SK-N-SH (cell line): ENCODE measurements around the gene PCLO. TPM values are rescaled to one million over a fixed set of nuclear protein-coding genes. Genes with fewer than 3 reads are reported as not detected.

Experiments
- CTCF ChIA-PET: fragments of 300-600, 350-600 bp; formaldehyde crosslinking; extraction: SDS; loops from one replicate; lab custom pipeline; 2021; lab: Yijun Ruan, JAX
- POLR2A ChIA-PET: fragments of 350-600 bp; sonication (Branson Sonifier 250); formaldehyde crosslinking; extraction: SDS; loops from one replicate; lab custom pipeline; 2020; ENCODE audit warnings: antibody characterized with exemption, inconsistent platforms; lab: Yijun Ruan, JAX
- DNase-seq: peaks from one replicate; pipeline ENCODE4 v3.0.0; 2012
- H2AFZ ChIP-seq: fragments of 200-600 bp; sonication (generic); 2 replicates; pipeline ENCODE4 v1.8.1; 2016; ENCODE audit warnings: antibody characterized with exemption, mild to moderate bottlenecking, low read depth
- H3F3A ChIP-seq: fragments of 200-600 bp; sonication (generic); replicated peaks from 2 replicates; pipeline ENCODE3; 2016; ENCODE audit warnings: antibody characterized with exemption, mild to moderate bottlenecking; ENCODE audit not compliant: insufficient read depth
- H3K27ac ChIP-seq, 2 experiments: fragments of 200-500 bp in 1 of 2; fragments of 200-600 bp in 1 of 2; sonication (Bioruptor generic) in 1 of 2; sonication (generic), shearing (Covaris generic) in 1 of 2; 2 replicates each; pipeline versions ENCODE4 v1.5.1 to v1.6.1; 2014 to 2016; ENCODE audit warnings: low read depth in 2 of 2, inconsistent platforms in 1 of 2, low read length in 1 of 2, mild to moderate bottlenecking in 1 of 2, mixed read lengths in 1 of 2
- H3K27me3 ChIP-seq: fragments of 200-600 bp; sonication (generic), shearing (Covaris generic); 2 replicates; pipeline ENCODE4 v1.6.1; 2016; ENCODE audit warnings: mixed run types; ENCODE audit not compliant: insufficient read depth
- H3K36me3 ChIP-seq, 2 experiments: fragments of 200-500 bp in 1 of 2; fragments of 200-600 bp in 1 of 2; sonication (Bioruptor generic) in 1 of 2; sonication (generic) in 1 of 2; replicated peaks in 1 of 2; 2 replicates each; pipeline versions ENCODE3 to v1.5.1; 2014 to 2016; ENCODE audit warnings: low read length in 1 of 2, mild to moderate bottlenecking in 1 of 2; ENCODE audit not compliant: insufficient read depth in 2 of 2, control insufficient read depth in 1 of 2
- H3K4me1 ChIP-seq, 2 experiments: fragments of 200-500 bp in 1 of 2; fragments of 200-600 bp in 1 of 2; sonication (Bioruptor generic) in 1 of 2; sonication (generic), shearing (Covaris generic) in 1 of 2; 2 replicates each; pipeline versions ENCODE4 v1.5.1 to v1.6.1; 2014 to 2016; ENCODE audit warnings: low read depth in 1 of 2, low read length in 1 of 2, mixed run types in 1 of 2; ENCODE audit not compliant: insufficient read depth in 2 of 2, control insufficient read depth in 1 of 2
- H3K4me2 ChIP-seq: fragments of 200-600 bp; sonication (generic), shearing (Covaris generic); 2 replicates; pipeline ENCODE4 v1.6.1; 2017; ENCODE audit warnings: mixed run types
- H3K4me3 ChIP-seq, 2 experiments: fragments of 200-500 bp in 1 of 2; fragments of 200-600 bp in 1 of 2; sonication (Bioruptor generic) in 1 of 2; sonication (generic), shearing (Covaris generic) in 1 of 2; 2 replicates each; pipeline versions ENCODE4 v1.5.1 to v1.8.1; 2014 to 2016; ENCODE audit warnings: low read depth in 2 of 2, inconsistent platforms in 1 of 2, low read length in 1 of 2, mild to moderate bottlenecking in 1 of 2, mixed read lengths in 1 of 2, moderate library complexity in 1 of 2
- H3K79me2 ChIP-seq: fragments of 200-600 bp; sonication (generic); 2 replicates; pipeline ENCODE4 v1.8.1; 2017; ENCODE audit warnings: mild to moderate bottlenecking; ENCODE audit not compliant: insufficient read depth
- H3K9ac ChIP-seq: fragments of 200-600 bp; sonication (generic); 2 replicates; pipeline ENCODE4 v1.6.1; 2017; ENCODE audit warnings: mixed run types
- H3K9me2 ChIP-seq: fragments of 200-600 bp; sonication (generic); 2 replicates; pipeline ENCODE4 v1.6.1; 2017; ENCODE audit warnings: mixed run types
- H3K9me3 ChIP-seq: fragments of 200-600 bp; sonication (generic); 2 replicates; pipeline ENCODE4 v1.6.1; 2017; ENCODE audit warnings: mixed run types, mild to moderate bottlenecking, moderate library complexity
- H4K20me1 ChIP-seq: fragments of 200-600 bp; sonication (generic); 2 replicates; pipeline ENCODE4 v1.6.1; 2017; ENCODE audit warnings: mild to moderate bottlenecking, mixed run types; ENCODE audit not compliant: insufficient read depth
- FOSL2 ChIP-seq: IDR thresholded peaks from 2 replicates; pipeline ENCODE4 v1.4.0; 2012; ENCODE audit warnings: low read depth, mild to moderate bottlenecking, moderate library complexity, borderline replicate concordance
- FOXJ3 ChIP-seq: sonication (generic); formaldehyde crosslinking; IDR thresholded peaks from 2 replicates; pipeline ENCODE4 v1.5.1; 2020; ENCODE audit warnings: mild to moderate bottlenecking, missing genetic modification reagents
- GABPA ChIP-seq: IDR thresholded peaks from 2 replicates; pipeline ENCODE4 v1.4.0; 2012; ENCODE audit warnings: low read depth, mild to moderate bottlenecking
- MEF2A ChIP-seq: IDR thresholded peaks from 2 replicates; pipeline ENCODE4 v1.4.0; 2012; ENCODE audit warnings: low read depth, borderline replicate concordance
- NRF1 ChIP-seq: IDR thresholded peaks from 2 replicates; pipeline ENCODE4 v1.6.1; 2012; ENCODE audit warnings: low read depth, mild to moderate bottlenecking, low read length
- RCOR1 ChIP-seq: fragments of 150-350 bp; IDR thresholded peaks from 2 replicates; pipeline ENCODE4 v1.6.1; 2017; ENCODE audit warnings: antibody characterized with exemption, low read length
- SIN3A ChIP-seq: IDR thresholded peaks from 2 replicates; pipeline ENCODE4 v1.6.1; 2012; ENCODE audit warnings: low read depth, mild to moderate bottlenecking, low read length, moderate library complexity, borderline replicate concordance
- SMC3 ChIP-seq: IDR thresholded peaks from 2 replicates; pipeline ENCODE4 v1.6.1; 2012; ENCODE audit warnings: low read depth, low read length, improper control_type of control experiment
- TEAD4 ChIP-seq: IDR thresholded peaks from 2 replicates; pipeline ENCODE4 v1.4.0; 2012; ENCODE audit warnings: mild to moderate bottlenecking, borderline replicate concordance; ENCODE audit not compliant: insufficient read depth
- WGBS: methylation state at CpG from one replicate; pipeline ENCODE4 v1.1.6; 2017; ENCODE audit warnings: low lambda C conversion rate; 5-methylcytosine and 5-hydroxymethylcytosine counted together
- polyA plus RNA-seq, 3 experiments: library from polyadenylated mRNA; depleted of rRNA; stranded (reverse); fragments of >200 nt; gene quantifications; 2 replicates each; pipeline ENCODE4 v1.2.3, GENCODE V29; 2012
- TF ChIP-seq, protein P1 (sequence below): IDR thresholded peaks from 2 replicates; pipeline ENCODE4 v1.4.0; 2012; ENCODE audit warnings: low read depth, borderline replicate concordance
- TF ChIP-seq, protein P2 (sequence below): IDR thresholded peaks from 2 replicates; pipeline ENCODE4 v1.6.1; 2012; ENCODE audit warnings: mild to moderate bottlenecking, low read depth, low read length, moderate library complexity
- TF ChIP-seq, protein P3 (sequence below): fragments of 150-350 bp; IDR thresholded peaks from 2 replicates; pipeline ENCODE4 v1.6.1; 2016; ENCODE audit warnings: mild to moderate bottlenecking, low read depth, low read length
- TF ChIP-seq, protein P4 (sequence below): fragments of 200-600 bp; sonication (generic); IDR thresholded peaks from 2 replicates; pipeline ENCODE4 v1.6.1; 2017; ENCODE audit warnings: antibody characterized with exemption, mild to moderate bottlenecking, moderate library complexity

The PCLO gene
- polyA plus RNA-seq, 1 of the 3 experiments (the other 2 are of a cell fraction) = 0.51 TPM

DNA sequence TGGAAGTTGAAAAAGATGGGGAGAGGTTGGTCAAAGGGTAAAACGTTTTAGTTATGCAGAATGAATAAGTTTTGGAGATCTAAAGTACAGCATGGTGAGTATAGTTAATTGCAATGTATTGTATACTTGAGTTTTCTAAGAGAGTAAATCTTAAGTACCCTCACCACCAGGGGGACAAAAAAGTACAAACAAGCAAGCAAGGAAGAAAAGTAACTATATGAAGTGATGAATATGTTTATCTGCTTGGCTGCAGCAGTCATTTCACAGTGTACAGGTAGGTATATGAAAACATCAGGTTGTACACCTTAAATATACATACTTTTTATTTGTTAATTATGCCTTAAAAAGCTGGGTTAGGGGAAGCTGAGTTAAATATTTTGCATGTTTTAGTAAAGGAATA, 157.3 kb downstream of the PCLO start (continued):
- TF ChIP-seq, protein P1, sequence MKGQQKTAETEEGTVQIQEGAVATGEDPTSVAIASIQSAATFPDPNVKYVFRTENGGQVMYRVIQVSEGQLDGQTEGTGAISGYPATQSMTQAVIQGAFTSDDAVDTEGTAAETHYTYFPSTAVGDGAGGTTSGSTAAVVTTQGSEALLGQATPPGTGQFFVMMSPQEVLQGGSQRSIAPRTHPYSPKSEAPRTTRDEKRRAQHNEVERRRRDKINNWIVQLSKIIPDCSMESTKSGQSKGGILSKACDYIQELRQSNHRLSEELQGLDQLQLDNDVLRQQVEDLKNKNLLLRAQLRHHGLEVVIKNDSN = no peak
- TF ChIP-seq TEAD4 = no peak
- no peak for TF ChIP-seq NRF1

DNA sequence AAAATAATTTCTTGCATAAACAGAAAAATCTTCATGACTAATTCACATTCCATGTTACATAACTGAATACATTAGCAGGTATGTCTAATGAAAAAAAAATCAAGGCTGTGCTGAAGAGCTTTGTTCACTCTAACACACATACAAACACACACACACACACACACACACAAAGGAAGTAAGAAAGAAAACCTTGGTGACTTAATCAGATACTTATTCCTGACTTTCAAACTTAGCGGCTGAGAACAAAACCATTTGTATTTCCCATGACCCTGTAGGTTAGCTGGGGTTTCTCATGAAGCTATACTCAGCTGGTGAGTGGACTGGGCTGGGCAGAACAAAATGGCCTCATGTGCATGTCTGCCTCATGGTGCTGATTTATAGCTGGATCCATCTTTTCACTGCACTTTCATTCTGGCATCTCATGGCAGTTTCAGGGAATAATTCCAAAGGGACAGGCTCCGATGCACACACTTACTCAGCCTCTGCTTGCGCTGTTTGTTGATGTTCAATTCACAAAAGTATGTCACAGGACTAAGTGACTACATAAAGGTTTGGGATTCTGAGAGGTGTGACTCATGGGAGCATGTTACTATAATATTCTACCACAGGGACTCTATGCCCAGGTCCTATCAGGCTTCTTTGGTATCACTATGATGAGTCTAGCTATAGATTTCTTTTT, 161.2 kb downstream of the PCLO start:
- H2AFZ ChIP-seq = no peak overlapping the region
- H3F3A ChIP-seq = no peaks in the 10 kb centered on the region
- no peaks in the 10 kb centered on the region for H3K27me3 ChIP-seq
- no peaks in the 10 kb centered on the region for H4K20me1 ChIP-seq
- ChIA-PET CTCF (no interaction called here), POLR2A (no interaction called here)
- H3K4me2 ChIP-seq = no peak overlapping the region
- H3K9ac ChIP-seq = no peak overlapping the region
- 98% methylated on average over 2 of the region's 3 CpGs for WGBS
- no peak overlapping the region for H3K27ac ChIP-seq
- DNase-seq = no peak
- no peaks in the 10 kb centered on the region for H3K4me1 ChIP-seq
- H3K4me3 ChIP-seq = no peak overlapping the region
- H3K9me3 ChIP-seq = no peaks in the 10 kb centered on the region
- H3K9me2 ChIP-seq = no peaks in the 10 kb centered on the region
- TF ChIP-seq, protein P2, sequence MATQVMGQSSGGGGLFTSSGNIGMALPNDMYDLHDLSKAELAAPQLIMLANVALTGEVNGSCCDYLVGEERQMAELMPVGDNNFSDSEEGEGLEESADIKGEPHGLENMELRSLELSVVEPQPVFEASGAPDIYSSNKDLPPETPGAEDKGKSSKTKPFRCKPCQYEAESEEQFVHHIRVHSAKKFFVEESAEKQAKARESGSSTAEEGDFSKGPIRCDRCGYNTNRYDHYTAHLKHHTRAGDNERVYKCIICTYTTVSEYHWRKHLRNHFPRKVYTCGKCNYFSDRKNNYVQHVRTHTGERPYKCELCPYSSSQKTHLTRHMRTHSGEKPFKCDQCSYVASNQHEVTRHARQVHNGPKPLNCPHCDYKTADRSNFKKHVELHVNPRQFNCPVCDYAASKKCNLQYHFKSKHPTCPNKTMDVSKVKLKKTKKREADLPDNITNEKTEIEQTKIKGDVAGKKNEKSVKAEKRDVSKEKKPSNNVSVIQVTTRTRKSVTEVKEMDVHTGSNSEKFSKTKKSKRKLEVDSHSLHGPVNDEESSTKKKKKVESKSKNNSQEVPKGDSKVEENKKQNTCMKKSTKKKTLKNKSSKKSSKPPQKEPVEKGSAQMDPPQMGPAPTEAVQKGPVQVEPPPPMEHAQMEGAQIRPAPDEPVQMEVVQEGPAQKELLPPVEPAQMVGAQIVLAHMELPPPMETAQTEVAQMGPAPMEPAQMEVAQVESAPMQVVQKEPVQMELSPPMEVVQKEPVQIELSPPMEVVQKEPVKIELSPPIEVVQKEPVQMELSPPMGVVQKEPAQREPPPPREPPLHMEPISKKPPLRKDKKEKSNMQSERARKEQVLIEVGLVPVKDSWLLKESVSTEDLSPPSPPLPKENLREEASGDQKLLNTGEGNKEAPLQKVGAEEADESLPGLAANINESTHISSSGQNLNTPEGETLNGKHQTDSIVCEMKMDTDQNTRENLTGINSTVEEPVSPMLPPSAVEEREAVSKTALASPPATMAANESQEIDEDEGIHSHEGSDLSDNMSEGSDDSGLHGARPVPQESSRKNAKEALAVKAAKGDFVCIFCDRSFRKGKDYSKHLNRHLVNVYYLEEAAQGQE = no peak
- TF ChIP-seq RCOR1 (no peak), FOSL2 (no peak), MEF2A (no peak), SMC3 (no peak), SIN3A (no peak), GABPA (no peak), FOXJ3 (CRISPR knock-in tag) (no peak)
- TF ChIP-seq, protein P3, sequence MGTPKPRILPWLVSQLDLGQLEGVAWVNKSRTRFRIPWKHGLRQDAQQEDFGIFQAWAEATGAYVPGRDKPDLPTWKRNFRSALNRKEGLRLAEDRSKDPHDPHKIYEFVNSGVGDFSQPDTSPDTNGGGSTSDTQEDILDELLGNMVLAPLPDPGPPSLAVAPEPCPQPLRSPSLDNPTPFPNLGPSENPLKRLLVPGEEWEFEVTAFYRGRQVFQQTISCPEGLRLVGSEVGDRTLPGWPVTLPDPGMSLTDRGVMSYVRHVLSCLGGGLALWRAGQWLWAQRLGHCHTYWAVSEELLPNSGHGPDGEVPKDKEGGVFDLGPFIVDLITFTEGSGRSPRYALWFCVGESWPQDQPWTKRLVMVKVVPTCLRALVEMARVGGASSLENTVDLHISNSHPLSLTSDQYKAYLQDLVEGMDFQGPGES = no peak
- TF ChIP-seq, protein P4, sequence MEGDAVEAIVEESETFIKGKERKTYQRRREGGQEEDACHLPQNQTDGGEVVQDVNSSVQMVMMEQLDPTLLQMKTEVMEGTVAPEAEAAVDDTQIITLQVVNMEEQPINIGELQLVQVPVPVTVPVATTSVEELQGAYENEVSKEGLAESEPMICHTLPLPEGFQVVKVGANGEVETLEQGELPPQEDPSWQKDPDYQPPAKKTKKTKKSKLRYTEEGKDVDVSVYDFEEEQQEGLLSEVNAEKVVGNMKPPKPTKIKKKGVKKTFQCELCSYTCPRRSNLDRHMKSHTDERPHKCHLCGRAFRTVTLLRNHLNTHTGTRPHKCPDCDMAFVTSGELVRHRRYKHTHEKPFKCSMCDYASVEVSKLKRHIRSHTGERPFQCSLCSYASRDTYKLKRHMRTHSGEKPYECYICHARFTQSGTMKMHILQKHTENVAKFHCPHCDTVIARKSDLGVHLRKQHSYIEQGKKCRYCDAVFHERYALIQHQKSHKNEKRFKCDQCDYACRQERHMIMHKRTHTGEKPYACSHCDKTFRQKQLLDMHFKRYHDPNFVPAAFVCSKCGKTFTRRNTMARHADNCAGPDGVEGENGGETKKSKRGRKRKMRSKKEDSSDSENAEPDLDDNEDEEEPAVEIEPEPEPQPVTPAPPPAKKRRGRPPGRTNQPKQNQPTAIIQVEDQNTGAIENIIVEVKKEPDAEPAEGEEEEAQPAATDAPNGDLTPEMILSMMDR = no peak
- H3K36me3 ChIP-seq = no peaks in the 10 kb centered on the region
- no peaks in the 10 kb centered on the region for H3K79me2 ChIP-seq
